Right kidney (tissue), 1 donor: ENCODE results near the gene ITGA2.
A peak's percentile ranks its signal among the peaks of the same experiment; 100 is the strongest.

Experiments used
- DNase-seq: peaks from one replicate; pipeline ENCODE4 v3.0.0-alpha.2; 2016

The ITGA2 gene

DNA sequence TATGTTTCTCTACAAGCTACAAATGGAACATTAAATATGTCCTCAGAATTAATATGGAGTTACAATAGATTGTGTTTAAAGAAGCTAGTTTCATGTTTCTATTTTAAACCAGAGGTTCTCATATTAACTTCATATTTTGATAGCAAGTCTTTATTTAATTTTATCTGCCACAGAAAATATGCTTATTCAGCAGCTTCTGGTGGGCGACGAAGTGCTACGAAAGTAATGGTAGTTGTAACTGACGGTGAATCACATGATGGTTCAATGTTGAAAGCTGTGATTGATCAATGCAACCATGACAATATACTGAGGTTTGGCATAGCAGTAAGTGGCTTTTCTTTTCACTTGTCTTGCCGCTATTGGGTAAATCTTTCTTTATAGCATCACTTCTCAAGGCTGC, 66.2 kb downstream of the ITGA2 start:
- no peak for DNase-seq

DNA sequence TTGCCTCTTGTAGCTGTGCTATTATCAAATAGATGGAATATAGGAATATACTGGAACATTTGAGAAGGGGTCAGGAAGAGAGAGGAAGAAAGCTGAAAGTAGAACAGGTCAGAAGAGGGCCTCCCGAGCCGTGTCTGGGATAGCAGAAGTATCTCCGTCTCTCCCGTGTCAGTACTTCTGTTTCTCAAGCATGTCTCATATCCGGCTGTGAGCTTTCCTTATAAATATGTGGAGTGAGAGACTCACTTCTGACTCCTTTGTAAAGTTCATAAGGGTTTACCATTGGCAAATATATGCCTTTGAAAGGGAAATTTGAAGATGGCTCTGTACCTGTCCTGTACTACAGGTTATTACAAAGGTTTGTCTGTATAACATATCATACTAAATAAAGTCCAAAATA, 70.1 kb downstream of the ITGA2 start:
- no peak for DNase-seq

DNA sequence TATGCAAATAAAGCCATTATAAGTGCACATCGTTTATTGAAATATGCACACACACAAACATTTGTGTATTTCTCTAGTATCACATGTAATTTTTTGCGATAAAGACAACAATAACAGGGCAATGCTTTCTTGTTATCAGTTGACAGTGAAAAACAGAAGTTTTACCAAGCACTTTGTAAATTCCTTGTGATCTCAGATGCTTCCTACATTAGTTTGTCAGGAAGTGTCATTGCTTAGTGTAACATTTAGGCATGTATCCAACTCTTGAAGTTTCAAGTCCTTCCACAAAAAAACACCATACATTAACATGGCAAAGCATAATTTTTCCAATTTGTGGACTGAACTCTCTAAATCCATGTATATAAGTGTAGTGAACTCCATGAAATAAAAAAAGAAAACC, 74.0 kb downstream of the ITGA2 start:
- no peak for DNase-seq

DNA sequence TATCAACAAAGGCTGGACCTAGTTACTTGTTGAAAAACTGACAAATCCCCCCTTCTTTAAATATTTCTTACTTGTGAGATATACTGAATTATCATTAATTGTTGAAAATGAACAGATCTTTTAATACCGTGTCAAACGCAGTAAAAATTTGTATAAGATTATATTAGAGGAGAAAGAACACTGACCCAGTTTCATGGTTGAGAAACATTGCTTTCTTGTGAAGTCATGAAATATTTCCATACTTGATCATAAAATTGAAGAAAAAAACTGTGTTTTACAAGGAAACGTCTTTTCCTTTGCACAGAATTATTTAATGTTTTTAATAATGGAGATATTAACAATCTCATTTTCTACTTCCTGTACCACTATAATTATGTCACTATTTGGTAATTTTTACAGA, 74.6 kb downstream of the ITGA2 start:
- DNase-seq = no peak

DNA sequence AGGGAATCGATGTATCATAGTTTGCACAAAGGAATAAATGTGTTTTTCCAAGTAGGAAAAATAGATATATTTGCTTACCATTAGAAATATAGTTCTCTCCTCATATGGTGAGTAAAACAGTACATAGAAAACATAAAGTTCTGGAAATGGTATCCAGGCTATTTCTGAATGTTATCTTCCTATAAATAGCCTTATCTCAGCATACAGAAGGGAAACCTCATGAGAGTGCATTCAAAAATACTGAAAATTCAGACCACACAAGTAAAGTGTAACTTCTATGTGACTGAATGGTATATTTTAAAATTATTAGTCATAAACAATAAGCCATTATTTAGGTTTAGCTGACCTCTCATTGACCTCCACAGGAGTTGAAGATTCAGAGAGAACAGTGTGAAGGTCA, 76.9 kb downstream of the ITGA2 start:
- DNase-seq = no peak

DNA sequence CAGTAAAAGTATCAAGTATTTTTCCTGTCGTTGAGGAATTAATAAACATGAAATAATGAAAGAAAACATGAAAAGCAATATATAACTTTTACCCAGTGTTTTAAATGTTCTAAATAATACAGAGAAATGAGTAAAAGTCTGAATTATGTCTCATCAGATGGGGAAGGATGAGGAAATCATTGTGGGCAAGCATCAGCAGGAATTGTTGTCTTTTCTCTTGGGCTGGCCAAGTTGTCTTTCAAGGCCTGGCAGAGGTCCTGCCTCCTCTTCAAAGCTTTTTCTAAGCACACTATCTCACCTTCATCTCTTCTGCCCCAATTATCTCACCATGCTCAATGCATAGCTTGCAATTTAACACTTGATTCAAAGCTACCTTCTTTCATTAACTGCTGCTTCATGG, 78.5 kb downstream of the ITGA2 start:
- no peak for DNase-seq

DNA sequence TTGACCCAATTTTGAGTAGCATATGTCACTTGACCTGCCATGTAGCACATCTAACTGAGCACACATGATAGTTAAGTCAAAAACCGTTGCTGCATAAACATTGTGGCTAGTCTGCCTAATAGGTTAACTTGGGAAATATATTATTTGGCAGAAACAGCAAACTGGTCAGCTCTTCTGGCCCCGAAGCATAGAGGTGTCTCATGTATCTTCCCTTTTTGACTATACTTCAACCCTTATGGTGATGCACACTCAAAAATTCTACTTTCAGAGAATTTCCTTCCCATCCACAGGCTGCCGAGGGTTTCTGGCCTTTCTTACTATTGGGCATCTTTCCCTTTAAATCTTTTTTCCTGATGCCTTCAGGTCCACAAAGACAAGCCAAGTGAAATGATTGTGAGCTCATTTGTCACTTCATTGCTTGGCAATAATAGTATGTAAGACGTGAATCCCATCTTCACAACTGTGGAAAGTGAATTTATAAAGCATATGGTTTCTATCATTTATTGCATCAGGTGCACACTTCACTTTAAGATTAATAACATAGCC, 79.2 kb downstream of the ITGA2 start:
- no peak for DNase-seq

DNA sequence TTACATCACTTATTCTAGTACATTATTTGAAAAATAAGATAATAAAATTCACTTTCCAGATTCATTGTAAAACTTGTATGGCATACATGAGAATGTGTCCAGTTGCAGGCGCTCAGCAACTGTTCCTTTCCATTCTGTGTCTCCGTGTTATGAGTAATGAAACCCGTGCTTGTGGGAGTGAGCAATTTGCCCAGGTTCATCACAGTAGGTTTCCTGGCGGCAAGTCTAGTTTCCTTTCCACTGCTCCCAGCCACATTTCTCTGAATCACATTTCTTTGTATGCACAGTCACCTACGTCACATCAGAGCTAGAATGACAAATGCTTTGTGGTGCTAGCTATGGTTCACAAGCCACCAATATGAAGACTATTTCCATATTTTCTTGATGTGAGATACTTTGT, 80.5 kb downstream of the ITGA2 start:
- no peak for DNase-seq

DNA sequence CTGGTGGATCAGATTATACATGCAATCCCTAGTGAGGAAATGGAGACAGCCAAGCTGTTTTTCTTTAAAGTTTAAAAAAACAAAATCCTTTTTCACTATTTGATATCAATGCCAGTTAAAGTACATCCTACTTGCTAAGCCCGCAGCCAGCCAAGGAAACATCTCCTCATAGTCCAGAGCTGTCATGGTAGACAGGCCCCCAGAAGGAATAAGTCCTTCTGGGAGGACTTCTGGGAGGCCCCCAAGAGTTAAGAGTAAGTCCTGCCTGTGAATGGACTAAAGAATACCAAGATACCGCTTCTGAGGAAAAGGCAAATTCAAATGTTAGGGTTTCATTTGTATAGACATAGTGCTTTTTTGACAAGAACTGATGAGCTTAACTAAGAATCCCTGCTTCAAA, 82.1 kb downstream of the ITGA2 start:
- DNase-seq = no peak

DNA sequence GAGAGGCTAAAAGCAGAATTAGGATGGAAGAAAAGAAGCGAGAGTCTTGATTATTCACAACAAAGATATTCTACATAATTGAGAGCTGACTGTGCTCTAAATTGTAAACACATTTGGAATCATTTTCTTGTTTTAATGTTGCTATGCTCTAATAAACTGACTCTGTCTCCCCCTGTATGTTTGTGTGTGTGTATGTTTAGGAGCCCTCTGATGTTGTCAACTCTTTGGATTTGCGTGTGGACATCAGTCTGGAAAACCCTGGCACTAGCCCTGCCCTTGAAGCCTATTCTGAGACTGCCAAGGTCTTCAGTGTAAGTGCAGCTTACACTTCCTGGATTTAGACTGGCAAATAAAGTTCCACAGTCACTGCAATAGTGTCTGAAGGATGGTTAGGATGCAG, 82.6 kb downstream of the ITGA2 start:
- DNase-seq = no peak

DNA sequence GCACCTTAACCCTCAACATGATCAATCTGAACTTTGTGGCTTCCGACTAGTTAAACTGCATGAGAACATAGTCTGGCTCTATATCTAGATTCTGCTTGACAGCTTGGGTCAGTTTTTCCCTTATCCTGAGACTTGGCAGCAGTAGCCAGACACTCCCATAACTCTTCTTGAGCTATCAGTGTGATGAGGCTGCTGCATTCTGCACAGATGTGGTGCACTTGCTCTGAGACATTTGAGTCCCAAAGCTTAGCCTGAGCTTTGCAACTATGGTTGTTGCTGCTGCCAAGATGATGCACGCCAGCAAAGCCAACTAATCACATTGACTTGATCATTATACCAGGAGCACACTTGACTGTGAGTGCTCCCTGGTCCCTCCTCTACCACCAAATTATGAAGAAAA, 84.2 kb downstream of the ITGA2 start:
- no peak for DNase-seq

DNA sequence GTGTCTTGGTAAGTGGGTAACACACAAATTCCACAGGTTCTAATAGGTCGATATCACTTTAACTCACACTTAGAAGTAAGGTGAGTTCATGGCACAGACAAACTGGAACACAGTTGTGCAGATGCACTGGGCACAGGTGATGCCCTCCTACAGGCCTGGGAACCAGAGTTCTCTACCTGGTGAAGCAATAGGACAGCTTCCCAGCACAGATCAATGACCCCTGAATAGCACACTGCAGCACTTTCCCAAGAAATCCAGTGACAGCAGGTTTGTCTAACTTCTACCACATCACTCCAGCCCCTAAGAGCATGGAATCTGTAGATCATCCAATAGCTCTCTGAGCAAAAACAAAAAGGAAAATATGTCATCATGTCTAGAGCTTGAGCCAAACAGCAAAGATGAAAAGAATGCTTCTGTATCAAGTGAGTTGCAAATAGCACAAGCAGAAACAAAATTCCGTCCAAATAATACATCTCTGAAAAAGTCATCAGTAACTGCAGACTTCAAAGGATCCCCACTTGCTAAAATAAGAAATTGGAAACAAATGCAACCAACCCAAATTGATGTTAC, 86.9 kb downstream of the ITGA2 start:
- no peak for DNase-seq

DNA sequence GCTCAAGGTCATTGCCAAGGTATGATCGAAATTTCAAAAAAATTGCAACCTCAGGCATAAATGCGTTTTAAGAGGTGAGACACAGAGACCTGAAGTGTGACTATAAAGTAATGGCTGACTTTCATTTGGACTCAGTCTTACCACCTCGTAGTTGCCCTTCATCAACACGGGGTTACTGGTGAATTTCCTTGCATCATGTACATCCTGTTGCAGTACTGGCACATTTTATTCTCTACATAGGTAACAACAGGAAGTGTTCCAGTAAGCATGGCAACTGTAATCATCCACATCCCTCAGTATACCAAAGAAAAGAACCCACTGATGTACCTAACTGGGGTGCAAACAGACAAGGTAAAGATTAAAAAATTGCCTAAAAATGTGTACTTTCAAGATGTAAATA, 91.1 kb downstream of the ITGA2 start:
- no peak for DNase-seq

DNA sequence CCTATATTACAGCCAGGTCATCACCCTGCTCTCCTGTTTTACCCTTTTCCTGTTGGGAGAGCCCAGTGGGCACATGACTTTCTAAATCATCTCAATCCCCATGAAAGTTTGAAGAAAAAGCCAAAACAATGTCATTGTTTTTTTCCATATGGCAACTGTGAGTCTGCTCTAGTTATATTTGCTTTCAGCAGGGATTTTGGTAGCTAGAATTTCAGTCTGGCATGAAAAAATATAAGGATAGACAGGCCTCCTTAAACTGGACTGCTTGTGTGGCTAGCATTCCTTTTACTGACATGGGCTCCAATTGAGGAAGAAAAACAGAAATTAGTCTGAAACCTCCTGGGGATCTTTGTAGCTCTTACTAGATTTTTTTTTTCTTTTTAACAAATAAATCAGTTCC, 94.8 kb downstream of the ITGA2 start:
- no peak for DNase-seq

DNA sequence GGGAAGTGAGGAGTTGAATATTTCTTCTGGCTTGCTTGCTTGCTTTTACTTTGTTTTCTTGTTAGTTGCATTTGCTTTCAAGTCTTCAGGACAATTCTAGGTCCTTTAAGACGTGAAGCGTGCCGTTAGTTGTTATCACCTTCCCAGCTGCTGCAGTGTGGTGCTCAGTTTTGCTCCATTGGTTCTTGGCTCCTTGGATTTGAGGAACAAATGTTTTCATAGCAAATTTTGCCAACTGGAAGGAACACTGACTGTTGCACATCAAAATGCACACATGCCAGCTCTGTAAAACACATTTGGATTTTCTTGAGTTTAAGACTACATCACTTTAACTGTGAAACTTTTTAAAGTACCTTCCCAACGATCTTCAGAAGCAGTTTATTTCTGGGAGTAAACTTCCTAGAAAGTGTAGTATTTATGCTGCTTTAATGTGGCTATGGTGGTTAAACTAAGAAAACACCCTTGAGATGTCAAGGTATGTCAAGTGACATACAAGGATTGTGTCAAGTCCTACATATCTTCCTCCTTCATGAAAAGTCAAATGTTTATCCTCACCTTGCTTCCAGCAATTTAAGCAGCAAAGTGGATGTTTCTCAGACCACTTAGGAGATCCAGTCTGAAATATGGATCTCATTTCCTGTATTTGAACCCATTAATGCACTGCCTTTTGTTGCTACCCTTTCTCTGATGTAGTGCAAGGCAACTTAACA, 95.5 kb downstream of the ITGA2 start:
- no peak for DNase-seq

DNA sequence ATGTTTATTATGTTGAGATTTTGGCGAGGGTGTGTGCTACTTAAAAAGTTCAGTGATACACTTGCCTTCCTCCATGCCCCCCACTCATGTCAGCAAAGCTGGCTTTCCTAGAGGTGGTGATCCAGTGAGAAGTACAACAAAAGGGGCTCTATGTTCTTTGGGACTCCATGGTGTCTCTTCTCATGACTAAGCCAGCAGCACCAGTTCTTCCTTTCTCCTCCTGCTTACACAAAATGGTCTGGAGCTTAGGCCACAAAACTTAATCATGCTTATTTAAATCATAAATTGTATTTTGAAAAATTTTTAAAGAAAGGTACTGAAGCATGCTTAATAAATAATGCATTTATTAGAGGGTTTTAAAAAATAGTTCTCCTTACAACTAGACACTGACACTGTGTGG, 98.0 kb downstream of the ITGA2 start:
- no peak for DNase-seq

DNA sequence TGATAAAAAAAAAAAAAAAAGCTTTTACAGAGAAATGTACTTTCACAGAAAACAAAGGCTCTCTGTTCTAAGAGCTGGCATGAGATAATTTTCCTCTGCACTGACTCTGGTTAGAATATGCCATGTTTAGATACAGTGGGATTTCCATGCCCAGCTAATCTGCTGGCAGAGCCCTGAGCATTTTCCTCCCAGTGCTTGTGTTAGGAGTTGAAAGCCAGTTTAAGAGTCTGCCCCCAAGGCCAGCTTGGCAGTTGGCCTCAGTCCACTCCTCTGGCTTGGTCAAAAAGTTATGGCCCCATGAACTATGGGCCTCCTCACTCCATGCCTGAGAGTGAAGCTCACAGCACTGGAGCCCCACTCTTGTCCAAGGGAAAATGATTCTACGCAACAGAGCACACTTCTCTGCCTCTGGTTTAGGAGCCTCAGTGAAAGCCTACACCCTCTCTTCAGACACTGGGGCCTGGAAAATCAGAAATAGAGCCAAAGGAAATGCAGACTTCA, 98.5 kb downstream of the ITGA2 start:
- no peak for DNase-seq

DNA sequence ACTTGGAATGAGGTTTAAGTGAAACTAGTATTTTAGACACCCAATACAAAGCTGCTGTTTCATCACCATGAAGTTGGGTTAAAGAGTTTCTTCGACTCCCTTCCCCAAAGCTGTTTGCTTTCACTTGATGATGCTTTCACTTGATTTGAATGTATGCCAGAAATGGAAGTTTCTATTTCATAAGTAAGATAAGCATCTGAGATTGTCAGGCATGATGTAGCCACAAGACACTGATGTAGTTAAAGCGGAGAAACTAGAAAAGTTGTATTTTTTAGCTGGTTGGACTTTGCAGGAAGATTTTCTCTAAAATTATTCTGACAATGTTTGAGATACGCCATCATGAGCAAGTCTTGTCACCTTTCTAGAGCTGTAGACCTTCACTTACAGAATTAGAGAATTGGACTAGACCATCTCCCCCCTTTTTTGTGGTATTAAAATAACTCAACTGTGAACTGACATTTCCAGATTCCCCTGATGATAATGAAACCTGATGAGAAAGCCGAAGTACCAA, 100.4 kb downstream of the ITGA2 start:
- DNase-seq = no peak

DNA sequence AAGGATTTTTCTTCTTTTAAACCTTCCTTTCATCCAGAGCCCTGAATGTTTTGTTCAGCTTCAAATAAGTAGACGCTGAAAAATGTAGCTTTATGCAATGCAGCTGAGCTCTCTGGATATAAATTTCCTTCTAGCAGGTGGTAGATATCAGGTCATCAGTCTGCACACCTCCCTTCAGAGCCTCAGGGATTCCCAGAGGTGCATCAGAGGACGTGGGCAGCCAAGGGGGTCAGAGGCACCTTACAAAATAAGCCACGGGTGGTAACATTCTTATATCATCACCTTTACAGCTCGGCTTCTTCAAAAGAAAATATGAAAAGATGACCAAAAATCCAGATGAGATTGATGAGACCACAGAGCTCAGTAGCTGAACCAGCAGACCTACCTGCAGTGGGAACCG, 101.1 kb downstream of the ITGA2 start:
- no peak for DNase-seq

DNA sequence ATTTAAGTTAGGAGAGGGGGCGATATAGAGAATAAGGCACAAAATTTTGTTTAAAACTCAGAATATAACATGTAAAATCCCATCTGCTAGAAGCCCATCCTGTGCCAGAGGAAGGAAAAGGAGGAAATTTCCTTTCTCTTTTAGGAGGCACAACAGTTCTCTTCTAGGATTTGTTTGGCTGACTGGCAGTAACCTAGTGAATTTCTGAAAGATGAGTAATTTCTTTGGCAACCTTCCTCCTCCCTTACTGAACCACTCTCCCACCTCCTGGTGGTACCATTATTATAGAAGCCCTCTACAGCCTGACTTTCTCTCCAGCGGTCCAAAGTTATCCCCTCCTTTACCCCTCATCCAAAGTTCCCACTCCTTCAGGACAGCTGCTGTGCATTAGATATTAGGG, 102.1 kb downstream of the ITGA2 start:
- no peak for DNase-seq

DNA sequence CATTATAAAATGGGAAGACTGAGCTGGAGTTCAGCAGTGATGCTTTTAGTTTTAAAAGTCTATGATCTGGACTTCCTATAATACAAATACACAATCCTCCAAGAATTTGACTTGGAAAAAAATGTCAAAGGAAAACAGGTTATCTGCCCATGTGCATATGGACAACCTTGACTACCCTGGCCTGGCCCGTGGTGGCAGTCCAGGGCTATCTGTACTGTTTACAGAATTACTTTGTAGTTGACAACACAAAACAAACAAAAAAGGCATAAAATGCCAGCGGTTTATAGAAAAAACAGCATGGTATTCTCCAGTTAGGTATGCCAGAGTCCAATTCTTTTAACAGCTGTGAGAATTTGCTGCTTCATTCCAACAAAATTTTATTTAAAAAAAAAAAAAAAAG, 103.1 kb downstream of the ITGA2 start:
- no peak for DNase-seq

DNA sequence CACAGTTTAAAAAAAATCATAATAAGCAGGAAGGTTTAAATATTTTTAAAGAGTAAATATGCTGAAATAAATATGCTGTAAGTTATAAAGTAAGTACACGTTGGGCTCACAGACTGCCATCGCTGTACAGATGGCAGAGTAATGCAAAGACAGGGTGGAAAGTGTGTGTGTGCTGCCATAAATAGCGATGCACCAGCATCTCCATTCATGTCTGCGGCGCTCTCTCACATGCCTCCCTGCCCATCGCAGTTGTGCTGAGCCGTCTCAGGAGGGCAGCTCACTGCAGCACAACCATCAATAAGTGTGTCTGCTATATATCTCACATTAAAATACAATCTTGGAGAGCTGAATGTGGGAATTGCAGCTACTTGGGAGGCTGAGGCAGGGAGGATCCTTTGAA, 106.1 kb downstream of the ITGA2 start:
- no peak for DNase-seq

DNA sequence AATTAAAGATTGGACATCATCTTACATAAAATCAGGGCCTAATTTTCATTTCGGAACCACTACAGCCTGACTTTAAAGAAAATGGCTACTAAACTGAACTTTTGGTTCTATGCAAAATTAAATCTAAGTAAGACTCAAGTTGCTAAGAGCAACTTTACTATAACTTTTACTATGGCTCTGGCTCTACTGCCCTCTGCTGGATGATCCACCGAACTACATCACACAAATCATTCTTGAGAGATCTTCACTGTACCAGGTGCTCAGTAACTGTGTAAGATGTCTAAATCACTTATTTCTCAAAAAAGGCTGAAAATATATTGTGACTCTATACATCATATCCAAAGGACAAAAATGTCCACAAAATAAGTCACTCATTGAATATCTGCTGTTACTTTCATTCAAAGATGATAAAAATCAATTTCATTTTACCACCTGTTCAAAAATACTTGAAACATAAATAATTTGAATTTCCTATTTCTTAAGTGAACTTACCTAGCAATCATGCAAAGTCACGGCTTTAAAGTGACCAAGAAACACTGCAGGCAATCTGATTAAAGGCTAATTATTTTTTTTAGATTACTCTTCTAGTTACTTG, 106.9 kb downstream of the ITGA2 start:
- DNase-seq = peak; percentile 20

DNA sequence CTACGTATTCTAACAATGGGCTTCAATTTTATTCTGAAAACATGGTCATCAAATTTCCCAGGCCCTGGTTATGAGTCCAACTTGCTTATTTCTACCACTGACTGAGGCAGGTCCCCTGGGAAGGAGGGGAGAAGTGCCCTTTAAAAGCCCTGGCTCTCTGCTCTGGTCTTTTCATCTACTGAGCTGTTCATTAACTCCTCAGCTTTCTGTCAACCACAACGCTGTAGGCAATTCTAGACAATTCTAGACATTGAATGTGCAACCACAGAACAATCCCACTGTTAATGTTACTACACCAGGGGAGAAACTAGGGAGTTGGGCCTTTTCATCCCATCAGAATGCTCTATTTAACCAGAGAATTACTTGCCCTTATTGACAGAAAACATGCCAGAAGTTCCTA, 110.4 kb downstream of the ITGA2 start:
- DNase-seq = no peak
